Prostate gland (tissue), 2 donors: Measurements from ENCODE around the gene ZNF681. TPM values are rescaled to one million over a fixed set of nuclear protein-coding genes. Genes with fewer than 3 reads are reported as not detected.

Source experiments
- DNase-seq: peaks from one replicate; pipeline ENCODE4 v3.0.0-alpha.2; 2019; ENCODE audit warnings: low spot score
- H3K27ac ChIP-seq, 2 donors: fragments of 200-600 bp; sonication (generic); 2 replicates each; pipeline ENCODE4 v1.5.1; 2017 to 2019
- H3K27me3 ChIP-seq: fragments of 200-600 bp; sonication (generic); replicated peaks from 2 replicates; pipeline ENCODE4 v1.5.1; 2019; ENCODE audit not compliant: insufficient read depth
- H3K36me3 ChIP-seq, 2 donors: fragments of 200-600 bp; sonication (generic); 1 replicate in 1 of 2; 2 replicates in 1 of 2; pipeline versions ENCODE4 v1.5.1 to v1.8.1; 2017 to 2019
- H3K4me1 ChIP-seq: fragments of 200-600 bp; sonication (generic); replicated peaks from 2 replicates; pipeline ENCODE4 v1.5.1; 2019
- H3K4me3 ChIP-seq, 2 donors: fragments of 200-600 bp; sonication (generic); 2 replicates each; pipeline ENCODE4 v1.5.1; 2017 to 2019
- H3K9me3 ChIP-seq: fragments of 200-600 bp; sonication (generic); 2 replicates; pipeline ENCODE4 v1.5.1; 2017
- POLR2A ChIP-seq: fragments of 450-650 bp; IDR thresholded peaks from one replicate; pipeline ENCODE4 v1.6.1; 2016; ENCODE audit warnings: antibody characterized with exemption, mild to moderate bottlenecking
- POLR2AphosphoS5 ChIP-seq: sonication (generic); formaldehyde crosslinking; IDR thresholded peaks from one replicate; pipeline ENCODE4 v1.6.1; 2017; ENCODE audit warnings: antibody characterized with exemption
- WGBS: methylation state at CpG from one replicate; pipeline ENCODE4 v1.1.5; 2018; 5-methylcytosine and 5-hydroxymethylcytosine counted together
- intact Hi-C: fragments of 100-400 bp; cut with DNase I; formaldehyde crosslinking; loops from one replicate; pipeline ENCODE4 v1.14.2; 2022
- total RNA-seq, 2 donors: library from RNA; depleted of rRNA; stranded (reverse); fragments of >200 nt; gene quantifications; one replicate each; pipeline ENCODE4 v1.1.0, GENCODE V29; 2016
- TF ChIP-seq, protein P1 (sequence below), 4 experiments: fragments of 200-600 bp in 2 of 4; fragments of 450-650 bp in 2 of 4; sonication (generic) in 2 of 4; IDR thresholded peaks; 1 replicate in 3 of 4; 2 replicates in 1 of 4; pipeline ENCODE4 v1.5.1; 2016 to 2019; ENCODE audit warnings: antibody characterized with exemption in 4 of 4, mild to moderate bottlenecking in 2 of 4, moderate library complexity in 2 of 4

The ZNF681 gene
- total RNA-seq, 2 donors from 2014 or later = 2.0 to 3.2 TPM

DNA sequence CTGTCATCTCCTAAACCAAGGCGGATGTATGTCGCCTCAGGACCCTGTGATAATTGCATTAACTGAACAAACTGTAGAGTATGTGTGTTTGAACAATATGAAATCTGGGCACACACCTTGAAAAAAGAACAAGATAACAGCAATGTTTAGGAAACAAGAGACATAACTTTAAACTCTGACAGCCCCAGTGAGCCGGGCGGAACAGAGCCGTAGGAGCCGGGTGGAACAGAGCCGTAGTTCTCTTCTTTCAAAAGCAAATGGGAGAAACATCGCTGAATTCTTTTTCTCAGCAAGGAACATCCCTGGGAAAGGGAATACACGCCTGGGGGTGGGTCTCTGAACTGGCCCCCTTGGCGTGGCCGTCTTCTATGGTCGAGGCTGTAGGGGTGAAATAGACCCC, 39.9 kb downstream of the ZNF681 start:
- no peak for TF ChIP-seq POLR2AphosphoS5
- TF ChIP-seq POLR2A = no peak
- TF ChIP-seq, protein P1, sequence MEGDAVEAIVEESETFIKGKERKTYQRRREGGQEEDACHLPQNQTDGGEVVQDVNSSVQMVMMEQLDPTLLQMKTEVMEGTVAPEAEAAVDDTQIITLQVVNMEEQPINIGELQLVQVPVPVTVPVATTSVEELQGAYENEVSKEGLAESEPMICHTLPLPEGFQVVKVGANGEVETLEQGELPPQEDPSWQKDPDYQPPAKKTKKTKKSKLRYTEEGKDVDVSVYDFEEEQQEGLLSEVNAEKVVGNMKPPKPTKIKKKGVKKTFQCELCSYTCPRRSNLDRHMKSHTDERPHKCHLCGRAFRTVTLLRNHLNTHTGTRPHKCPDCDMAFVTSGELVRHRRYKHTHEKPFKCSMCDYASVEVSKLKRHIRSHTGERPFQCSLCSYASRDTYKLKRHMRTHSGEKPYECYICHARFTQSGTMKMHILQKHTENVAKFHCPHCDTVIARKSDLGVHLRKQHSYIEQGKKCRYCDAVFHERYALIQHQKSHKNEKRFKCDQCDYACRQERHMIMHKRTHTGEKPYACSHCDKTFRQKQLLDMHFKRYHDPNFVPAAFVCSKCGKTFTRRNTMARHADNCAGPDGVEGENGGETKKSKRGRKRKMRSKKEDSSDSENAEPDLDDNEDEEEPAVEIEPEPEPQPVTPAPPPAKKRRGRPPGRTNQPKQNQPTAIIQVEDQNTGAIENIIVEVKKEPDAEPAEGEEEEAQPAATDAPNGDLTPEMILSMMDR (IDR thresholded peaks at IDR 0.05) = no peak
- Histone ChIP-seq H3K27ac (no peak overlapping the region), H3K9me3 (no peaks in the 10 kb centered on the region), H3K4me3 (no peak overlapping the region), H3K36me3 (no peaks in the 10 kb centered on the region), H3K27me3 (no peaks in the 10 kb centered on the region), H3K4me1 (no peaks in the 10 kb centered on the region)
- no peak for DNase-seq
- intact Hi-C loops = no loop called here
- 18% methylated on average over 12 of the region's 12 CpGs for WGBS

DNA sequence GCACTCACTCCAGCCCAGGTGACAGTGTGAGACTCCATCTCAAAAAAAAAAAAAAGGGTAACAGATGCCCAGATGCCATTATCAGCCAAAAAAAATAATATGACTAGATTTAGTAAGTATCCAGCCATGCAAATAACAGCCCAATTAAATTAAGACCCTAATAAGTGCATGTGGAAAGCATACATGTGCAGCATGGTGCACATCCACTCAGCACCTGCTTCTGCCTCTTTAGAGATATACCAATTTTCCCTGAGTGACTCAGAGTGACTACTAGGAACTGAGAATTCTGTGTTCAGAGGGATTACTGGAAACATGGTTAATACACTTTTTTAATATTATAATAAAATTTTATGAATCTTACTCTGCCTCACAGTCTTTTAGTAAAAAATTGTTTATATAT, 41.9 kb downstream of the ZNF681 start:
- H3K27ac ChIP-seq = no peak overlapping the region
- H3K27me3 ChIP-seq = no peaks in the 10 kb centered on the region
- H3K4me3 ChIP-seq = no peak overlapping the region
- H3K36me3 ChIP-seq = no peaks in the 10 kb centered on the region
- H3K4me1 ChIP-seq = no peaks in the 10 kb centered on the region
- no peak for DNase-seq
- no peaks in the 10 kb centered on the region for H3K9me3 ChIP-seq
- intact Hi-C loops = no loop called here
- no peak for TF ChIP-seq POLR2A
- TF ChIP-seq, protein P1 (IDR thresholded peaks at IDR 0.05) = no peak
- TF ChIP-seq POLR2AphosphoS5 = no peak

DNA sequence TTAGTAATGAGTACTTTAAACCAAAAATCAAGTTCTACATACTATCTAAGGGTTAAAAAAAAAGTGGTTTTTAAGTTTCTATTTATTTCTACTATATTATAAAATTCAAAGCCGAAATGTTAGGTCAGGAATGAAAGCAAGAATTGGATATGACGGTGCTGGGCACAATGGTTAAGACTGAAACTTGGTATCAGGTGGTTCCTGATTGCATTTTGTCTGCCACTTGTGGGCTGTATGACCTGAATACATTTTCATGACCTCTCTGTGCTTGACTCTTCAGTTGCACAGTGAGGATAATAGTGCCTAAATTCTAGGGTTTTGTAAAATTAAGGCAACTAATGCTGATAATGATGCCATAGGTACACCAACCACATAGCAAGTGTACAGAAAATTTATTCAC, 49.3 kb downstream of the ZNF681 start:
- intact Hi-C loops = no loop called here
- Histone ChIP-seq H3K4me1 (no peaks in the 10 kb centered on the region), H3K4me3 (no peak overlapping the region), H3K36me3 (no peaks in the 10 kb centered on the region), H3K9me3 (no peaks in the 10 kb centered on the region), H3K27ac (no peak overlapping the region), H3K27me3 (no peaks in the 10 kb centered on the region)
- no peak for DNase-seq
- TF ChIP-seq POLR2A (no peak), POLR2AphosphoS5 (no peak)
- TF ChIP-seq, protein P1 (IDR thresholded peaks at IDR 0.05) = no peak
- WGBS = 26% methylated on average over 2 of the region's 2 CpGs

DNA sequence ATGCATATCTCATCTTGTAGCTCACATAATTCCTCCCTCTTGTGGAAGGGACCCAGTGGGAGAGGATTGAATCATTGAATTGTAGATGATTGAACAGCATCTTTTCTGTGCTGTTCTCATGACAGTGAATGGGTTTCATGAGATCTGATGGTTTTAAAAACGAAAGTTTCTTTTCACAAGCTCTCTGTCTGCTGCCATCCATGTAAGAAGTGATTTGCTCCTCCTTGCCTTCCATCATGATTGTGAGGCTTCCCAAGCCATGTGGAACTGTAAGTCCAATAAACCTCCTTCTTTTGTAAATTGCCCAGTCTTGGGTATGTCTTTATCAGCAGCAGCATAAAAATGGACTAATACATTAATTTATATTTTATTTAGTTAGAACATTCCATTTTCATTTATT, 52.0 kb downstream of the ZNF681 start:
- no peaks in the 10 kb centered on the region for H3K4me1 ChIP-seq
- H3K36me3 ChIP-seq = no peaks in the 10 kb centered on the region
- no peak overlapping the region for H3K4me3 ChIP-seq
- no peak for DNase-seq
- intact Hi-C loops = no loop called here
- no peaks in the 10 kb centered on the region for H3K27me3 ChIP-seq
- WGBS = 93% methylated on average over 1 of the region's 1 CpG
- no peaks in the 10 kb centered on the region for H3K9me3 ChIP-seq
- no peak overlapping the region for H3K27ac ChIP-seq
- TF ChIP-seq POLR2A (no peak), POLR2AphosphoS5 (no peak)
- TF ChIP-seq, protein P1 (IDR thresholded peaks at IDR 0.05) = no peak

DNA sequence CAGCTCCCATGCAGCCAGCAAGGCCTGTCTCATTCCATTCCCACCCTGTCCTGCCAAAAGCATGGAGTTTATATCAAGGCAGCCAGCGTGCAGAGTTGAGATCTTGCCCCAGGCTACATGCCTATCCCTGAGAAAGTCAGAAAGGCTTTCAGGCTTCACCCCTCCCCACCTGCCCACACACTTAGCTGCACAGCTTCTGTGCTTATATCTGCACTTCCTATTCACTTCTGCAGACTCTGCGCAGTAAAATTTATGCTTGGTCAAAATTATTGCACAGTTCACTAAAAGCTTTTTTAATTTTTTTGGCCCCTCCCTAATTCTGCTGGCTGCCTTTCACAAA, 59.2 kb downstream of the ZNF681 start:
- Histone ChIP-seq H3K9me3 (no peaks in the 10 kb centered on the region), H3K27me3 (no peaks in the 10 kb centered on the region), H3K4me1 (no peaks in the 10 kb centered on the region), H3K36me3 (no peaks in the 10 kb centered on the region), H3K27ac (no peak overlapping the region), H3K4me3 (no peak overlapping the region)
- TF ChIP-seq, protein P1 (IDR thresholded peaks at IDR 0.05) = no peak
- no peak for TF ChIP-seq POLR2AphosphoS5
- no peak for TF ChIP-seq POLR2A
- no peak for DNase-seq
- intact Hi-C loops = no loop called here
- WGBS = 43% methylated on average over 2 of the region's 2 CpGs
